HCT116 (cell line): ENCODE results near the gene TMEM178A. TPM values are rescaled to one million over a fixed set of nuclear protein-coding genes. Genes with fewer than 3 reads are reported as not detected.

Experiments used
- ATAC-seq: fragments of 200-7000 bp; cut with Tn5 transposase; 2 replicates; pipeline ENCODE4 v1.9.1; 2020; ENCODE audit warnings: mild to moderate bottlenecking, moderate library complexity
- BruUV-seq: library from RNA; stranded (reverse); fragments of 400-500 nt; replicated peaks from 2 replicates; lab custom pipeline; 2021; lab: Mats Ljungman, UMichigan
- CTCF ChIA-PET: fragments of 300-600 bp; sonication (Branson Sonifier 250); formaldehyde crosslinking; loops from one replicate; lab custom pipeline; 2021; ENCODE audit warnings: antibody characterized with exemption; lab: Charles Lee
- POLR2A ChIA-PET: fragments of 300-600, 350-600 bp; sonication (Branson Sonifier 250); formaldehyde crosslinking; loops from one replicate; lab custom pipeline; 2021; ENCODE audit warnings: antibody characterized with exemption; lab: Charles Lee
- RAD21 ChIA-PET, 2 experiments: fragments of 300-600 bp; sonication (Branson Sonifier 250); formaldehyde crosslinking; loops; one replicate each; lab custom pipeline; 2023; ENCODE audit warnings: low total read pairs in 2 of 2; ENCODE audit not compliant: uncharacterized antibody in 2 of 2, unreplicated experiment in 2 of 2, low non-redundant PET in 1 of 2; lab: Charles Lee
- DNase-seq: peaks from one replicate; pipeline ENCODE4 v3.0.0-alpha.2; 2010; ENCODE audit warnings: low read depth, low spot score
- H2AFZ ChIP-seq: fragments of 200-600 bp; shearing (Covaris generic), sonication (generic); 2 replicates; pipeline ENCODE4 v1.6.1; 2017; ENCODE audit warnings: low read depth, mixed run types, mixed read lengths, antibody characterized with exemption, low read length; ENCODE audit not compliant: poor library complexity, severe bottlenecking
- H3K27ac ChIP-seq: 2 replicates; pipeline ENCODE4 v1.5.1; 2012; ENCODE audit warnings: low read depth, low read length
- H3K27me3 ChIP-seq: fragments of 200-600 bp; sonication (generic); 2 replicates; pipeline ENCODE4 v1.6.1; 2016; ENCODE audit warnings: mixed run types, low read length, mixed read lengths; ENCODE audit not compliant: insufficient read depth
- H3K36me3 ChIP-seq, 2 experiments: fragments of 200-500 bp in 1 of 2; fragments of 200-600 bp in 1 of 2; sonication (Bioruptor generic) in 1 of 2; sonication (generic) in 1 of 2; 2 replicates each; pipeline versions ENCODE4 v1.5.1 to v1.6.1; 2014 to 2016; ENCODE audit warnings: low read length in 2 of 2, inconsistent platforms in 1 of 2, mixed read lengths in 1 of 2, mixed run types in 1 of 2; ENCODE audit not compliant: insufficient read depth in 2 of 2, control insufficient read depth in 1 of 2
- H3K4me1 ChIP-seq, 2 experiments: fragments of 200-600 bp in 1 of 2; sonication (generic) in 1 of 2; 2 replicates each; pipeline versions ENCODE4 v1.5.1 to v1.6.1; 2012 to 2017; ENCODE audit warnings: low read length in 2 of 2, inconsistent platforms in 1 of 2, mild to moderate bottlenecking in 1 of 2, mixed read lengths in 1 of 2, mixed run types in 1 of 2, moderate library complexity in 1 of 2; ENCODE audit not compliant: insufficient read depth in 2 of 2, control insufficient read depth in 1 of 2
- H3K4me2 ChIP-seq: fragments of 200-600 bp; sonication (generic); 2 replicates; pipeline ENCODE4 v1.6.1; 2017; ENCODE audit warnings: mixed run types, low read length, mixed read lengths
- H3K4me3 ChIP-seq, 2 experiments: fragments of 200-600 bp in 1 of 2; sonication (generic) in 1 of 2; replicated peaks in 1 of 2; 2 replicates each; pipeline ENCODE4 v1.5.1; 2011 to 2016; ENCODE audit warnings: low read length in 2 of 2, control low read depth in 1 of 2, low read depth in 1 of 2, mild to moderate bottlenecking in 1 of 2, mixed read lengths in 1 of 2, mixed run types in 1 of 2
- H3K79me2 ChIP-seq: fragments of 200-600 bp; sonication (generic); 2 replicates; pipeline ENCODE4 v1.6.1; 2017; ENCODE audit warnings: mild to moderate bottlenecking, mixed run types, low read length, moderate library complexity, mixed read lengths; ENCODE audit not compliant: insufficient read depth
- H3K9ac ChIP-seq: fragments of 200-600 bp; sonication (generic); 2 replicates; pipeline ENCODE4 v1.6.1; 2016; ENCODE audit warnings: low read length, mixed read lengths
- H3K9me2 ChIP-seq: fragments of 200-600 bp; sonication (generic), shearing (Covaris generic); 2 replicates; pipeline ENCODE4 v1.6.1; 2017; ENCODE audit warnings: mixed run types, mild to moderate bottlenecking, moderate library complexity; ENCODE audit not compliant: insufficient read depth
- H3K9me3 ChIP-seq, 2 experiments: fragments of 200-500 bp in 1 of 2; fragments of 200-600 bp in 1 of 2; sonication (Bioruptor generic) in 1 of 2; sonication (generic) in 1 of 2; 2 replicates each; pipeline ENCODE4 v1.6.1; 2014 to 2017; ENCODE audit warnings: low read length in 2 of 2, mixed read lengths in 2 of 2, inconsistent platforms in 1 of 2, low read depth in 1 of 2, mild to moderate bottlenecking in 1 of 2, mixed run types in 1 of 2, moderate library complexity in 1 of 2; ENCODE audit not compliant: control insufficient read depth in 1 of 2, insufficient read depth in 1 of 2
- H4K20me1 ChIP-seq: fragments of 200-600 bp; sonication (generic), shearing (Covaris generic); 2 replicates; pipeline ENCODE4 v1.6.1; 2017; ENCODE audit warnings: mixed run types, mild to moderate bottlenecking, moderate library complexity; ENCODE audit not compliant: insufficient read depth
- ATF3 ChIP-seq: IDR thresholded peaks from 2 replicates; pipeline ENCODE4 v1.6.1; 2012
- CBX3 ChIP-seq: IDR thresholded peaks from 2 replicates; pipeline ENCODE4 v1.6.1; 2012; ENCODE audit warnings: low read depth
- CEBPB ChIP-seq: IDR thresholded peaks from 2 replicates; pipeline ENCODE4 v1.6.1; 2012; ENCODE audit warnings: low read depth
- CTCF ChIP-seq, 3 experiments: fragments of 200-600 bp in 1 of 3; sonication (generic) in 1 of 3; IDR thresholded peaks in 2 of 3; conservative IDR thresholded peaks in 1 of 3; 2 replicates each; pipeline ENCODE4 v1.5.1; 2012 to 2017; ENCODE audit warnings: low read depth in 2 of 3, low read length in 2 of 3, antibody characterized with exemption in 1 of 3, borderline replicate concordance in 1 of 3, control low read depth in 1 of 3, mild to moderate bottlenecking in 1 of 3, mixed read lengths in 1 of 3, mixed run types in 1 of 3, moderate library complexity in 1 of 3; ENCODE audit not compliant: insufficient read depth in 1 of 3
- EGR1 ChIP-seq: IDR thresholded peaks from 2 replicates; pipeline ENCODE4 v1.6.1; 2012; ENCODE audit warnings: low read depth
- ELF1 ChIP-seq: IDR thresholded peaks from 2 replicates; pipeline ENCODE4 v1.6.1; 2012; ENCODE audit warnings: low read depth, borderline replicate concordance
- EZH2 ChIP-seq: fragments of 200-600 bp; sonication (generic); IDR thresholded peaks from 2 replicates; pipeline ENCODE4 v1.6.1; 2017; ENCODE audit warnings: antibody characterized with exemption, mixed run types
- EZH2phosphoT487 ChIP-seq: fragments of 200-600 bp; IDR thresholded peaks from 2 replicates; pipeline ENCODE4 v1.6.1; 2018; ENCODE audit warnings: antibody characterized with exemption, borderline replicate concordance
- FOSL1 ChIP-seq: IDR thresholded peaks from 2 replicates; pipeline ENCODE4 v1.6.1; 2012; ENCODE audit warnings: low read depth
- MAX ChIP-seq: IDR thresholded peaks from 2 replicates; pipeline ENCODE4 v1.6.1; 2012
- POLR2A ChIP-seq: IDR thresholded peaks from 2 replicates; pipeline ENCODE4 v1.7.0; 2011; ENCODE audit warnings: borderline replicate concordance; ENCODE audit not compliant: insufficient read depth, insufficient read length; ENCODE audit errors: extremely low read depth
- POLR2AphosphoS5 ChIP-seq: IDR thresholded peaks from 2 replicates; pipeline ENCODE4 v1.6.1; 2011; ENCODE audit warnings: mild to moderate bottlenecking, low read depth, low read length, moderate library complexity
- RAD21 ChIP-seq: IDR thresholded peaks from 2 replicates; pipeline ENCODE4 v1.6.1; 2012; ENCODE audit warnings: low read depth, mild to moderate bottlenecking
- REST ChIP-seq: IDR thresholded peaks from 2 replicates; pipeline ENCODE4 v1.6.1; 2012; ENCODE audit warnings: low read depth
- SIN3A ChIP-seq: IDR thresholded peaks from 2 replicates; pipeline ENCODE4 v1.6.1; 2012; ENCODE audit warnings: low read depth
- SP1 ChIP-seq: IDR thresholded peaks from 2 replicates; pipeline ENCODE4 v1.6.1; 2012; ENCODE audit warnings: low read depth
- SRF ChIP-seq: IDR thresholded peaks from 2 replicates; pipeline ENCODE4 v1.6.1; 2012; ENCODE audit warnings: low read depth
- TCF7L2 ChIP-seq: IDR thresholded peaks from 2 replicates; pipeline ENCODE4 v1.7.0; 2011; ENCODE audit warnings: borderline replicate concordance, inconsistent platforms; ENCODE audit not compliant: insufficient read depth, insufficient read length; ENCODE audit errors: extremely low read depth
- YY1 ChIP-seq: IDR thresholded peaks from 2 replicates; pipeline ENCODE4 v1.6.1; 2011; ENCODE audit warnings: low read length, low read depth, moderate library complexity, mild to moderate bottlenecking; ENCODE audit not compliant: insufficient replicate concordance; ENCODE audit errors: extremely low read depth
- ZBTB33 ChIP-seq: IDR thresholded peaks from 2 replicates; pipeline ENCODE4 v1.6.1; 2011; ENCODE audit warnings: mild to moderate bottlenecking, low read length, moderate library complexity; ENCODE audit not compliant: insufficient replicate concordance; ENCODE audit errors: extremely low read depth
- intact Hi-C: fragments of 100-400 bp; cut with micrococcal nuclease; formaldehyde crosslinking; loops from 2 replicates; pipeline ENCODE4 v1.10.0; 2022
- total RNA-seq: library from RNA; stranded (reverse); gene quantifications from one replicate; pipeline ENCODE4 v1.2.1, GENCODE V29; 2021; ENCODE audit not compliant: unreplicated experiment

The TMEM178A gene
- total RNA-seq, 1 experiment from 2014 or later = 1.3 TPM

GRCh38 chr2:39706945-39707344 is 41.2 kb downstream of the TMEM178A start:
- ChIA-PET RAD21 (no interaction called here), CTCF (no interaction called here)
- Histone ChIP-seq H3K9me3 (no peaks in the 10 kb centered on the region), H3K4me2 (no peak overlapping the region), H4K20me1 (no peaks in the 10 kb centered on the region)
- no peak for TF ChIP-seq CBX3
- TF ChIP-seq CEBPB = no peak
- TF ChIP-seq SRF = no peak
- no peak for TF ChIP-seq RAD21
- no peak for TF ChIP-seq EZH2phosphoT487
- no peak for TF ChIP-seq REST
- TF ChIP-seq FOSL1 = no peak
- no peak for TF ChIP-seq SP1
- no peak for TF ChIP-seq TCF7L2
- no peak for TF ChIP-seq POLR2A
- no peak for TF ChIP-seq POLR2AphosphoS5
- no peak for TF ChIP-seq ATF3
- no peak for TF ChIP-seq ELF1
- TF ChIP-seq SIN3A = no peak
- no peak for TF ChIP-seq CTCF (IDR thresholded peaks at IDR 0.05 in 2 of 3, conservative IDR thresholded peaks at IDR 0.05 in 1 of 3; ENCODE audit: borderline replicate concordance in 1 of 3, insufficient read depth in 1 of 3, low read depth in 2 of 3, low read length in 2 of 3)
- TF ChIP-seq MAX = no peak
- no peak for TF ChIP-seq ZBTB33
- no peak for TF ChIP-seq EGR1
- no peak for TF ChIP-seq YY1
- no peak for TF ChIP-seq EZH2
- TF ChIP-seq, all 23 proteins: peak for 0
- Histone ChIP-seq H3K9ac (no peak overlapping the region), H3K27me3 (0 out of 2 replicates have a peak, but pooled peaks cover 3% of the 10 kb centered on the region), H3K79me2 (no peaks in the 10 kb centered on the region), H3K36me3 (no peaks in the 10 kb centered on the region), H3K9me2 (no peaks in the 10 kb centered on the region), H2AFZ (no peak overlapping the region), H3K4me3 (no peak overlapping the region), H3K4me1 (no peaks in the 10 kb centered on the region), H3K27ac (no peak overlapping the region)
- ATAC-seq (no peak), DNase-seq (no peak)
- BruUV-seq = no TSS peak
- POLR2A ChIA-PET = no interaction called here
- intact Hi-C loops = no loop called here
